D721Med (cell line): Measurements from ENCODE around the gene PPARGC1A.

Experiments used
- DNase-seq: peaks from one replicate; pipeline ENCODE4 v3.0.0; 2011; ENCODE audit warnings: low spot score; ENCODE audit not compliant: insufficient read length
- FAIRE-seq: peaks from 2 replicates; lab custom pipeline; 2011; peaks lifted over from hg19 to GRCh38; lab: Jason Lieb, UNC
- CTCF ChIP-seq: IDR thresholded peaks from 2 replicates; pipeline ENCODE4 v1.5.1; 2012; ENCODE audit warnings: mild to moderate bottlenecking, control low read depth; ENCODE audit not compliant: insufficient read depth; ENCODE audit errors: missing control alignments

Gene PPARGC1A

GRCh38 chr4:23838607-23839006, 51.2 kb downstream of the PPARGC1A start:
- no peak for DNase-seq
- no peak for TF ChIP-seq CTCF
- FAIRE-seq: no peak

DNA sequence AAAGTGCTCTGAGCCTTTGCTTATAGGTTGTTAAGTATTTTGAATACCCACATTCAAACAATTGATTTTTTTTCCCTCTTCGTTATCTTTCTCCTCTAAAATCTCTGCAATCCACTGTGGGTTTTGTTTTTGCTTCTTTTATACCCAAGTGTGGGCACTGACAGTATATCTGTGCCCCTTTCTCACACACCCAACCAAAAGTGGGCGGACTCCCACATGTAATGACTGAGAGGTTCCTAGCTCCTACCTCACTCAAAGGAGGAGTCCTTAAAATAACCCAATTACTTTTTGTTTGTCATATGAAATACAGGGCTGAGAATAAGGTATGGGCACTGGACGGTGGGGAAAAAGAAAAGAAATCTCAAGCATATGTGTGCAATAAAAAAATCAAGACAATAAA, 51.7 kb downstream of the PPARGC1A start:
- FAIRE-seq: no peak
- no peak for DNase-seq
- no peak for TF ChIP-seq CTCF

GRCh38 chr4:23837371-23837770, 52.5 kb downstream of the PPARGC1A start:
- no peak for TF ChIP-seq CTCF
- FAIRE-seq (peak; percentile 92), DNase-seq (no peak)

DNA sequence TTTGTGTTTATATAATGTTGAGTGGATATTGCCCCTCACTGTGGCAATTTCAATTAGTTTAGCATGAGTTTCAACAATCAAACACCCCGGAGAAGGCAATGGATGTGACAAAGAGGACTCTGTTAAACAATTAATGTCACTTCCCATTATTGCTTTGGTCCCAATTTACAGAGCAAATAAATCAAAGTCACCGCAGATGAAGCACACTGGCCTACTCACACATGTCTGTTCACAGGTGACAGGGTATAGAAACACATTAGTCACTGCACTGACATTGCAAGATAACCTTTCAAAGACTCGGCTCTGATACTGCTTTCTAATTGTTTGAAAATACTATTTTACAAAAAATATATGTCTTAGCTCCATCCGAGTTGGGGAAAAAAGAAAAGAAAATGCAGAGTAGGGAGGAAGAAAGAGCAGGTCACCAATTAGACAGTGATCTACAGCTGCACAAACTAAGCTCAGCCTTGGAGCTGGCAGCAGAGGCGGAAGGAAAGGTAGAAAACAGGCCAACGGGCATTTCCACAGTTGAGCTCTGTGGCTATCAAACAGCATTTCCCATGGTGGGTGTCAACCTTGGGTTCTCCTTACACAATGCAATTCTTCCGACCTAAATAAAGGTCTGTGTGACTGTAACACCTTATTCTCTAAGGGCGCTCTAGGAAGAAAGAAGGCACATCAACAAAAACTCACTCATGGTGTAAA, 53.9 kb downstream of the PPARGC1A start:
- no peak for TF ChIP-seq CTCF
- FAIRE-seq (no peak), DNase-seq (no peak)

- FAIRE-seq (no peak), DNase-seq (no peak)
- no peak for TF ChIP-seq CTCF
Measured at GRCh38 chr4:23828779-23829178, 61.1 kb downstream of the PPARGC1A start.

DNA sequence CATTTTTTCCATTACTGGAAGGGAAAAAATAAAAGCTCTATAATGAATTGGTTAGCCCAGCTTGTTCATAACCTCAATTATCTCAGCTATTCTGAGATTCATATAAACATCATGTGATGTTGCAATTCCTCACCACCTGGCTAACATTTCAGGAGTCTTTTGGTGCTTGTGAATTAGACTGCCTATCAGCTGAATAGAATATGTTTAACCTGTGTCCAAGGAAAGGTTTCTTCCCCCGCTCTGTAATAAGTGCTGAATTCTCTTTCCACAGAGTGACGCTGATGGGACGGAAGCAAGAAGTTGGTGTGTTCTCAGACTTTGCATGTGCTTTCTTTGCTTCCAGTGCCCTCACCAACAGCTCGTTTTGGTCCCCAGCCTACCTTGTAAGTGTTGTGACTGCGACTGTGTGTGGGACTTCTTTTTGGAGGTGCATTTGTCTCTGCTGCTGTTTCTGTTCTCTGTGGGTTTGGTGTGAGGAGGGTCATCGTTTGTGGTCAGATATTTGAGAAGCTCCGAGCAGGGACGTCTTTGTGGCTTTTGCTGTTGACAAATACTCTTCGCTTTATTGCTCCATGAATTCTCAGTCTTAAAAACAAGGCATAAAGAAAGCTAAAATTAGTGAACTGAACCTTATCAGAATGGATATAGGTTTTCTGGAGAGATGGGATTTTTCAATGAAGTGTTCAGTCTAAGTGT, 61.7 kb downstream of the PPARGC1A start:
- no peak for DNase-seq
- no peak for TF ChIP-seq CTCF
- FAIRE-seq: no peak

- TF ChIP-seq CTCF: no peak
- DNase-seq (no peak), FAIRE-seq (no peak)
Measured at GRCh38 chr4:23822181-23822580, 67.7 kb downstream of the PPARGC1A start.
